HepG2 (cell line): ENCODE measurements around the gene GPR62. TPM values are rescaled to one million over a fixed set of nuclear protein-coding genes. Genes with fewer than 3 reads are reported as not detected.
A peak's percentile ranks its signal among the peaks of the same experiment; 100 is the strongest.

Experiments used
- ATAC-seq: fragments of 200-7000 bp; cut with Tn5 transposase; 3 replicates; pipeline ENCODE4 v1.9.1; 2020; ENCODE audit warnings: mild to moderate bottlenecking, moderate library complexity
- BruUV-seq: library from RNA; stranded (reverse); fragments of 400-500 nt; replicated peaks from 2 replicates; lab custom pipeline; 2021; lab: Mats Ljungman, UMichigan
- CTCF ChIA-PET: fragments of 300-600 bp; formaldehyde crosslinking; extraction: SDS; loops from one replicate; lab custom pipeline; 2021; ENCODE audit warnings: low total read pairs, inconsistent platforms, low intra/inter-chr PET ratio; lab: Yijun Ruan, JAX
- POLR2A ChIA-PET: fragments of 350-600 bp; sonication (Branson Sonifier 250); formaldehyde crosslinking; loops from one replicate; lab custom pipeline; 2020; ENCODE audit warnings: antibody characterized with exemption, inconsistent platforms; lab: Yijun Ruan, JAX
- DNase-seq: peaks from one replicate; pipeline ENCODE4 v3.0.0-alpha.2; 2015; ENCODE audit warnings: low spot score
- FAIRE-seq: peaks from 3 replicates; lab custom pipeline; 2011; peaks lifted over from hg19 to GRCh38; lab: Jason Lieb, UNC
- H2AFZ ChIP-seq: one replicate; pipeline ENCODE4 v1.6.1; 2011; ENCODE audit warnings: low read length, inconsistent platforms
- H3K27ac ChIP-seq: fragments of 300-600 bp; 3 replicates; pipeline ENCODE4 v1.8.0; 2011; ENCODE audit warnings: mixed run types, mild to moderate bottlenecking, mixed read lengths, low read length, inconsistent platforms; ENCODE audit not compliant: insufficient read depth; ENCODE audit errors: extremely low read length
- H3K27me3 ChIP-seq, 2 experiments: fragments of 200-600 bp in 1 of 2; 2 replicates in 1 of 2; 3 replicates in 1 of 2; pipeline versions ENCODE4 v1.6.0 to v1.8.0; 2011; ENCODE audit warnings: low read length in 2 of 2, mild to moderate bottlenecking in 2 of 2, moderate library complexity in 2 of 2, inconsistent platforms in 1 of 2; ENCODE audit not compliant: insufficient read depth in 2 of 2, control insufficient read depth in 1 of 2
- H3K36me3 ChIP-seq, 2 experiments: fragments of 200-600 bp in 1 of 2; replicated peaks in 1 of 2; 2 replicates in 1 of 2; 3 replicates in 1 of 2; pipeline versions ENCODE4 v1.5.1 to v1.8.0; 2011; ENCODE audit warnings: low read length in 2 of 2, inconsistent platforms in 1 of 2; ENCODE audit not compliant: insufficient read depth in 2 of 2, control insufficient read depth in 1 of 2
- H3K4me1 ChIP-seq: 2 replicates; pipeline ENCODE4 v1.5.1; 2012; ENCODE audit warnings: low read length, inconsistent platforms; ENCODE audit not compliant: insufficient read depth
- H3K4me2 ChIP-seq: 2 replicates; pipeline ENCODE4 v1.6.0; 2011; ENCODE audit warnings: low read depth, low read length, inconsistent platforms
- H3K4me3 ChIP-seq, 3 experiments: fragments of 200-600 bp in 1 of 3; sonication (generic), shearing (Covaris generic) in 1 of 3; replicated peaks in 1 of 3; 2 replicates each; pipeline ENCODE4 v1.5.1; 2011 to 2016; ENCODE audit warnings: low read length in 3 of 3, inconsistent platforms in 2 of 3, low read depth in 2 of 3, mild to moderate bottlenecking in 2 of 3, control low read depth in 1 of 3, mixed read lengths in 1 of 3; ENCODE audit not compliant: insufficient read depth in 1 of 3
- H3K79me2 ChIP-seq: one replicate; pipeline ENCODE4 v1.6.1; 2011; ENCODE audit warnings: low read length, inconsistent platforms; ENCODE audit not compliant: insufficient read depth
- H3K9ac ChIP-seq: 2 replicates; pipeline ENCODE4 v1.6.0; 2011; ENCODE audit warnings: mild to moderate bottlenecking, low read depth, low read length, inconsistent platforms; ENCODE audit not compliant: insufficient read depth
- H3K9me3 ChIP-seq: 2 replicates; pipeline ENCODE4 v1.5.1; 2012; ENCODE audit warnings: mild to moderate bottlenecking, low read length
- H4K20me1 ChIP-seq: 2 replicates; pipeline ENCODE4 v1.6.0; 2011; ENCODE audit warnings: inconsistent platforms, mild to moderate bottlenecking, low read length, moderate library complexity; ENCODE audit not compliant: insufficient read depth
- ASH2L ChIP-seq: fragments of 300-600, 200-600 bp; sonication (generic); IDR thresholded peaks from 2 replicates; pipeline ENCODE4 v1.7.0; 2017; ENCODE audit warnings: low read depth, mild to moderate bottlenecking, moderate library complexity, mixed read lengths, low read length; ENCODE audit not compliant: insufficient read length
- BATF2 ChIP-seq: sonication (generic); formaldehyde crosslinking; IDR thresholded peaks from 2 replicates; pipeline ENCODE4 v1.8.0; 2022; ENCODE audit warnings: mild to moderate bottlenecking, missing genetic modification reagents, moderate library complexity
- EED ChIP-seq: sonication (generic); formaldehyde crosslinking; IDR thresholded peaks from 2 replicates; pipeline ENCODE4 v1.5.0; 2020; ENCODE audit warnings: mild to moderate bottlenecking, missing genetic modification reagents
- HMGA1 ChIP-seq: sonication (generic); formaldehyde crosslinking; conservative IDR thresholded peaks from 2 replicates; pipeline ENCODE4 v1.4.0; 2020; ENCODE audit warnings: missing genetic modification reagents
- HOXA9 ChIP-seq: sonication (generic); formaldehyde crosslinking; IDR thresholded peaks from 2 replicates; pipeline ENCODE4 v1.8.1; 2022; ENCODE audit warnings: missing genetic modification reagents, mild to moderate bottlenecking, moderate library complexity, borderline replicate concordance
- MED1 ChIP-seq: sonication (generic); formaldehyde crosslinking; IDR thresholded peaks from 2 replicates; pipeline ENCODE4 v1.4.0; 2020; ENCODE audit warnings: missing genetic modification reagents
- NCOA2 ChIP-seq: sonication (generic); formaldehyde crosslinking; IDR thresholded peaks from 2 replicates; pipeline ENCODE4 v1.8.0; 2022; ENCODE audit warnings: inconsistent platforms
- POLR2G ChIP-seq: fragments of 200-400 bp; formaldehyde crosslinking; IDR thresholded peaks from 2 replicates; pipeline ENCODE4 v1.6.1; 2018; ENCODE audit warnings: mild to moderate bottlenecking, low read depth, low read length, moderate library complexity
- SAFB2 ChIP-seq: sonication (generic); formaldehyde crosslinking; IDR thresholded peaks from 2 replicates; pipeline ENCODE4 v1.5.1; 2020; ENCODE audit warnings: missing genetic modification reagents, low read depth, mild to moderate bottlenecking, borderline replicate concordance
- SAP130 ChIP-seq: IDR thresholded peaks from 2 replicates; pipeline ENCODE4 v1.6.1; 2016; ENCODE audit warnings: low read depth
- SIX4 ChIP-seq: sonication (generic); formaldehyde crosslinking; IDR thresholded peaks from 2 replicates; pipeline ENCODE4 v1.4.0; 2020; ENCODE audit warnings: missing genetic modification reagents
- TAF15 ChIP-seq: fragments of 200-400 bp; formaldehyde crosslinking; IDR thresholded peaks from one replicate; pipeline ENCODE4 v1.6.1; 2018; ENCODE audit warnings: mild to moderate bottlenecking, low read depth, low read length; ENCODE audit not compliant: poor library complexity, severe bottlenecking
- TEAD3 ChIP-seq: optimal IDR thresholded peaks from 2 replicates; pipeline ENCODE3; 2016; ENCODE audit warnings: borderline replicate concordance
- ZBTB44 ChIP-seq: sonication (generic); formaldehyde crosslinking; IDR thresholded peaks from 2 replicates; pipeline ENCODE4 v1.4.0; 2020; ENCODE audit warnings: missing genetic modification reagents
- ZNF382 ChIP-seq: sonication (generic); formaldehyde crosslinking; IDR thresholded peaks from 2 replicates; pipeline ENCODE4 v1.5.0; 2020; ENCODE audit warnings: missing genetic modification reagents, mild to moderate bottlenecking, borderline replicate concordance
- ZNF44 ChIP-seq: sonication (generic); formaldehyde crosslinking; IDR thresholded peaks from 2 replicates; pipeline ENCODE4 v1.5.1; 2020; ENCODE audit warnings: mild to moderate bottlenecking, missing genetic modification reagents
- ZNF503 ChIP-seq: sonication (generic); formaldehyde crosslinking; IDR thresholded peaks from 2 replicates; pipeline ENCODE4 v1.4.0; 2020; ENCODE audit warnings: missing genetic modification reagents
- ZNF710 ChIP-seq: sonication (generic); formaldehyde crosslinking; IDR thresholded peaks from 2 replicates; pipeline ENCODE4 v1.5.0; 2020; ENCODE audit warnings: mild to moderate bottlenecking, missing genetic modification reagents, borderline replicate concordance
- WGBS: methylation state at CpG from one replicate; pipeline ENCODE4 v1.1.6; 2017; ENCODE audit warnings: low lambda C conversion rate; 5-methylcytosine and 5-hydroxymethylcytosine counted together
- in situ Hi-C: cut with HindIII; loops from 2 replicates; pipeline ENCODE4 v1.10.0; 2017; ENCODE audit warnings: low pct_unique_long_range_greater_than_20kb; ENCODE audit not compliant: extremely low pct_ligation_motif_present
- intact Hi-C: fragments of 100-400 bp; cut with micrococcal nuclease; formaldehyde crosslinking; loops from one replicate; pipeline ENCODE4 v1.10.0; 2022; ENCODE audit not compliant: unreplicated experiment
- polyA plus RNA-seq, 8 experiments: library from polyadenylated mRNA; depleted of rRNA in 3 of 8; stranded (reverse) in 7 of 8; unstranded in 1 of 8; fragments of >200 nt; fragmentation: Illumina TruSeq in 4 of 8; extraction: Trizol in 4 of 8; gene quantifications; 2 replicates each; pipeline versions ENCODE4 v1.2.1 to v1.2.3, GENCODE V29; 2011 to 2016; ENCODE audit warnings: low read depth in 4 of 8, missing spikeins in 1 of 8, mixed read lengths in 1 of 8; ENCODE audit not compliant: insufficient read depth in 1 of 8
- total RNA-seq, 5 experiments: library from RNA; depleted of rRNA; stranded (reverse); fragments of >200 nt; fragmentation: Illumina TruSeq; extraction: Trizol; gene quantifications; 2 replicates each; pipeline ENCODE4 v1.2.3, GENCODE V29; 2016; ENCODE audit warnings: low read depth in 1 of 5

The GPR62 gene
- total and polyA plus RNA-seq, 2 of the 13 experiments (the other 11 are each of a cell fraction or from before 2014, with no cell fraction given) = not detected

- Histone ChIP-seq H4K20me1 (no peaks in the 10 kb centered on the region), H3K4me2 (peak within 1 kb of the TSS; percentile 99), H3K4me3 (peak within 1 kb of the TSS; percentile 72 to 89 (median 87)), H3K79me2 (peaks cover 6% of the 10 kb centered on the region), H3K36me3 (peaks cover 2 to 5% of the 10 kb centered on the region in 2 experiments; a peak in 2 of 5 replicates), H3K9ac (peak within 1 kb of the TSS; percentile 89), H3K27me3 (no peaks in the 10 kb centered on the region), H3K9me3 (no peaks in the 10 kb centered on the region), H3K27ac (peak within 1 kb of the TSS; percentile 81), H2AFZ (no peak within 1 kb of the TSS), H3K4me1 (peaks cover 89% of the 10 kb centered on the region)
- BruUV-seq = TSS peak; percentile 79
- intact Hi-C loops (no loop called here), in situ Hi-C loops (no loop called here)
- peak; percentile 76 for ATAC-seq
- CTCF ChIA-PET = no interaction called here
- POLR2A ChIA-PET = interaction anchor here (1.1 to 6.8 kb wide), 6 partner anchors 16 to 210 kb away, joined by 4 to 80 read pairs (median 9); partner anchors contain the start of genes ACY1, PARP3, RPL29 and RRP9
- no peak for FAIRE-seq
- 9% methylated on average over 14 of the region's 90 CpGs for WGBS
- DNase-seq = peak; percentile 70
- TF ChIP-seq POLR2G = peak; percentile 80
- no peak for TF ChIP-seq ZNF382 (CRISPR knock-in tag)
- TF ChIP-seq ZNF710 (CRISPR knock-in tag) = no peak
- TF ChIP-seq ZNF503 (CRISPR knock-in tag) = no peak
- no peak for TF ChIP-seq TAF15
- TF ChIP-seq HOXA9 (CRISPR knock-in tag) = no peak
- TF ChIP-seq ZNF44 = no peak
- TF ChIP-seq MED1 = no peak; the same call in 1 of the 2 replicates
- TF ChIP-seq TEAD3 = peak; percentile 5
- TF ChIP-seq SAP130 = peak; percentile 44; the same call in 1 of the 2 replicates
- 0 out of 2 replicates have a peak, but pooled peaks have one; percentile 30 for TF ChIP-seq SAFB2
- TF ChIP-seq HMGA1 = no peak
- no peak for TF ChIP-seq ZBTB44 (CRISPR knock-in tag)
- peak; percentile 43 for TF ChIP-seq ASH2L
- no peak for TF ChIP-seq EED (CRISPR knock-in tag)
- no peak for TF ChIP-seq NCOA2 (CRISPR knock-in tag)
- TF ChIP-seq BATF2 (CRISPR knock-in tag) = no peak
- no peak; the same call in 1 of the 2 replicates for TF ChIP-seq SIX4 (CRISPR knock-in tag)
Observed at GRCh38 chr3:51967384-51968169, 12.4 kb downstream of the GPR62 start, which contains the start of gene PCBP4. TSS of gene PCBP4 (minus strand) at chr3:51967454. CDS start at chr3:51961240, 6,214 bp downstream.
